Keratinocyte (primary cell): Measurements from ENCODE around the gene PKP2. TPM values are rescaled to one million over a fixed set of nuclear protein-coding genes. Genes with fewer than 3 reads are reported as not detected.

Experiments
- DNase-seq: peaks from one replicate; pipeline ENCODE4 v3.0.0-alpha.2; 2011; ENCODE audit warnings: low read depth, missing footprints, low spot score
- FAIRE-seq: peaks from 2 replicates; lab custom pipeline; 2011; peaks lifted over from hg19 to GRCh38; lab: Jason Lieb, UNC
- H2AFZ ChIP-seq: 2 replicates; pipeline ENCODE4 v1.6.0; 2012; ENCODE audit warnings: low read length, control low read depth, inconsistent platforms; ENCODE audit not compliant: control insufficient read depth
- H3K27ac ChIP-seq: 2 replicates; pipeline ENCODE4 v1.5.1; 2011; ENCODE audit warnings: low read length; ENCODE audit not compliant: control insufficient read depth, insufficient read depth
- H3K27me3 ChIP-seq: 3 replicates; pipeline ENCODE4 v1.6.0; 2011; ENCODE audit warnings: low read length; ENCODE audit not compliant: control insufficient read depth, insufficient read depth; ENCODE audit errors: extremely low read depth
- H3K36me3 ChIP-seq, 2 experiments: 2 replicates in 1 of 2; 3 replicates in 1 of 2; pipeline ENCODE4 v1.5.1; 2011; ENCODE audit warnings: low read length in 2 of 2, mild to moderate bottlenecking in 1 of 2; ENCODE audit not compliant: control insufficient read depth in 2 of 2, insufficient read depth in 2 of 2; ENCODE audit errors: extremely low read depth in 1 of 2
- H3K4me1 ChIP-seq: 3 replicates; pipeline ENCODE4 v1.5.1; 2011; ENCODE audit warnings: low read length; ENCODE audit not compliant: control insufficient read depth, insufficient read depth; ENCODE audit errors: extremely low read depth
- H3K4me2 ChIP-seq: 3 replicates; pipeline ENCODE4 v1.6.0; 2011; ENCODE audit warnings: low read depth, low read length; ENCODE audit not compliant: control insufficient read depth, insufficient read depth; ENCODE audit errors: extremely low read depth
- H3K4me3 ChIP-seq, 3 experiments: fragments of 200-600 bp in 1 of 3; sonication (generic) in 1 of 3; 2 replicates in 2 of 3; 3 replicates in 1 of 3; pipeline ENCODE4 v1.5.1; 2011 to 2016; ENCODE audit warnings: low read length in 3 of 3, mild to moderate bottlenecking in 3 of 3, control low read depth in 2 of 3, inconsistent platforms in 1 of 3, low read depth in 1 of 3, mixed read lengths in 1 of 3, mixed run types in 1 of 3, moderate library complexity in 1 of 3; ENCODE audit not compliant: control insufficient read depth in 2 of 3, insufficient read depth in 2 of 3; ENCODE audit errors: extremely low read depth in 1 of 3
- H3K79me2 ChIP-seq: 2 replicates; pipeline ENCODE4 v1.6.0; 2012; ENCODE audit warnings: low read length; ENCODE audit not compliant: control insufficient read depth, insufficient read depth
- H3K9ac ChIP-seq: 3 replicates; pipeline ENCODE4 v1.6.0; 2011; ENCODE audit warnings: low read length; ENCODE audit not compliant: control insufficient read depth, insufficient read depth; ENCODE audit errors: extremely low read depth
- H3K9me1 ChIP-seq: 3 replicates; pipeline ENCODE4 v1.6.0; 2011; ENCODE audit warnings: low read length; ENCODE audit not compliant: control insufficient read depth, insufficient read depth; ENCODE audit errors: extremely low read depth
- H3K9me3 ChIP-seq: 2 replicates; pipeline ENCODE4 v1.5.1; 2012; ENCODE audit warnings: low read depth, low read length; ENCODE audit not compliant: control insufficient read depth
- H4K20me1 ChIP-seq: 3 replicates; pipeline ENCODE4 v1.6.0; 2011; ENCODE audit warnings: low read length; ENCODE audit not compliant: control insufficient read depth, insufficient read depth; ENCODE audit errors: extremely low read depth
- EZH2 ChIP-seq: IDR thresholded peaks from one replicate; pipeline ENCODE4 v1.6.1; 2012; ENCODE audit warnings: inconsistent platforms, mild to moderate bottlenecking, low read length, moderate library complexity
- dilution Hi-C: fragments of 300-500 bp; cut with MboI; formaldehyde crosslinking; loops from one replicate; pipeline ENCODE4 v1.7.0; 2020; ENCODE audit warnings: low sequenced_read_pairs; ENCODE audit not compliant: extremely low pct_ligation_motif_present
- polyA plus RNA-seq, 5 experiments: library from polyadenylated mRNA; depleted of rRNA in 3 of 5; stranded (reverse) in 3 of 5; stranded (forward) in 1 of 5; unstranded in 1 of 5; fragments of >200 nt; gene quantifications; 1 replicate in 1 of 5; 2 replicates in 3 of 5; 3 replicates in 1 of 5; pipeline versions ENCODE4 v1.2.1 to v1.2.3, GENCODE V29; 2011 to 2012; ENCODE audit warnings: missing spikeins in 2 of 5, low read depth in 1 of 5, low replicate concordance in 1 of 5
- TF ChIP-seq, protein P1 (sequence below), 3 experiments: IDR thresholded peaks in 1 of 3; conservative IDR thresholded peaks in 1 of 3; optimal IDR thresholded peaks in 1 of 3; 2 replicates in 2 of 3; 3 replicates in 1 of 3; pipeline versions ENCODE3 to v1.5.1; 2011; ENCODE audit warnings: low read length in 3 of 3, mild to moderate bottlenecking in 3 of 3, moderate library complexity in 2 of 3, control low read depth in 1 of 3, inconsistent platforms in 1 of 3; ENCODE audit not compliant: insufficient read depth in 2 of 3; ENCODE audit errors: extremely low read depth in 1 of 3

PKP2 gene
- polyA plus RNA-seq, 1 donor (not counting 4 experiments of a cell fraction or from before 2014, with no cell fraction given): 50.4 TPM

DNA sequence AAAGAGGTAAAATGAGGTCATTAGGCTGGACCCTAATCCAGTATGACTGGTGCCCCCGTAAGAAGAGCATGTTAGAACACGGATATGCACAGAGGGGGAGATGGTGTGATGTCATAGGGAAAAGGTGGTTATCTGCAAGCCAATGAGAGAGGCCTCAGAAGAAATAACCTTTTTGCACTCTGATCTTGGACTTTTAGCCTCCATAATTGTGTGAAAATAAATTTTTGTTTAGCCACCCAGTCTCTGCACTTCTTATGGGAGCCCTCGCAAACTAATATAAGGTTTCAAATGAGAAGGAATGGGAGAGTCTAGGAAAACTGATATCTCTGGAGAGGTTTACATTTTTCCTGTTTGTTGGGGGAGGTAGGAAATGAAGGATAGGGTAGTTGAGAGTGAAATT is 43.2 kb upstream of the PKP2 start:
- H3K4me2 ChIP-seq: no peak overlapping the region
- H3K79me2 ChIP-seq: no peaks in the 10 kb centered on the region
- H2AFZ ChIP-seq: no peak overlapping the region
- H3K4me3 ChIP-seq: no peak overlapping the region
- FAIRE-seq (no peak), DNase-seq (no peak)
- no peak for TF ChIP-seq EZH2
- TF ChIP-seq, protein P1, sequence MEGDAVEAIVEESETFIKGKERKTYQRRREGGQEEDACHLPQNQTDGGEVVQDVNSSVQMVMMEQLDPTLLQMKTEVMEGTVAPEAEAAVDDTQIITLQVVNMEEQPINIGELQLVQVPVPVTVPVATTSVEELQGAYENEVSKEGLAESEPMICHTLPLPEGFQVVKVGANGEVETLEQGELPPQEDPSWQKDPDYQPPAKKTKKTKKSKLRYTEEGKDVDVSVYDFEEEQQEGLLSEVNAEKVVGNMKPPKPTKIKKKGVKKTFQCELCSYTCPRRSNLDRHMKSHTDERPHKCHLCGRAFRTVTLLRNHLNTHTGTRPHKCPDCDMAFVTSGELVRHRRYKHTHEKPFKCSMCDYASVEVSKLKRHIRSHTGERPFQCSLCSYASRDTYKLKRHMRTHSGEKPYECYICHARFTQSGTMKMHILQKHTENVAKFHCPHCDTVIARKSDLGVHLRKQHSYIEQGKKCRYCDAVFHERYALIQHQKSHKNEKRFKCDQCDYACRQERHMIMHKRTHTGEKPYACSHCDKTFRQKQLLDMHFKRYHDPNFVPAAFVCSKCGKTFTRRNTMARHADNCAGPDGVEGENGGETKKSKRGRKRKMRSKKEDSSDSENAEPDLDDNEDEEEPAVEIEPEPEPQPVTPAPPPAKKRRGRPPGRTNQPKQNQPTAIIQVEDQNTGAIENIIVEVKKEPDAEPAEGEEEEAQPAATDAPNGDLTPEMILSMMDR (optimal IDR thresholded peaks at IDR 0.05 in 1 of 3, IDR thresholded peaks at IDR 0.05 in 1 of 3, conservative IDR thresholded peaks at IDR 0.05 in 1 of 3; ENCODE audit: extremely low read depth in 1 of 3, insufficient read depth in 2 of 3, low read length in 3 of 3): no peak
- H3K27ac ChIP-seq: no peak overlapping the region
- no peaks in the 10 kb centered on the region for H4K20me1 ChIP-seq
- H3K27me3 ChIP-seq: no peaks in the 10 kb centered on the region
- dilution Hi-C loops: no loop called here
- no peaks in the 10 kb centered on the region for H3K9me3 ChIP-seq
- H3K36me3 ChIP-seq: no peaks in the 10 kb centered on the region
- peaks cover 13% of the 10 kb centered on the region for H3K4me1 ChIP-seq
- no peak overlapping the region for H3K9ac ChIP-seq
- H3K9me1 ChIP-seq: no peaks in the 10 kb centered on the region

DNA sequence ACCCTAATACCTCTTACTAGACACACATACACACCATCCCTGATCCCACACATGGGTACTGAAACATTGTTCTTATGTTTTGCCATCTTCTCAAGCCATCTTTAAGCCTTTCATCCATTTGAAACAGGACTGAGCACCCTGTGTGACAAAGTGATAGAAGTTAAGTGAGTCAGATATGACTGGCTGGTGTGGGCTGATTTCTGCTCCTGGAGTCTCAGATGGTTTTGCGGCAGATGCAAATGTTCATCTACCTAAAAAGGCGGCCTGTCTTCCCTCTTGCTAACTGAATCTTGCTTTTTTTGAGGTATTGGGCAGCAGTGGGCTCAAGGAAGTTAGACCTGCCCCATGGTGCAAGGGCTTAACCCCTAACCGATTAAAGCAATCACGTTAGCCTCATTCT is 30.4 kb upstream of the PKP2 start:
- Histone ChIP-seq H3K79me2 (no peaks in the 10 kb centered on the region), H3K4me2 (no peak overlapping the region), H3K4me3 (no peak overlapping the region), H3K36me3 (no peaks in the 10 kb centered on the region), H2AFZ (no peak overlapping the region), H3K27ac (no peak overlapping the region), H3K9me1 (no peaks in the 10 kb centered on the region), H3K9ac (no peak overlapping the region), H3K27me3 (no peaks in the 10 kb centered on the region), H4K20me1 (no peaks in the 10 kb centered on the region), H3K9me3 (no peaks in the 10 kb centered on the region), H3K4me1 (peaks cover 11% of the 10 kb centered on the region)
- no peak for DNase-seq
- peak; percentile 9 for FAIRE-seq
- TF ChIP-seq EZH2: no peak
- TF ChIP-seq, protein P1 (optimal IDR thresholded peaks at IDR 0.05 in 1 of 3, IDR thresholded peaks at IDR 0.05 in 1 of 3, conservative IDR thresholded peaks at IDR 0.05 in 1 of 3; ENCODE audit: extremely low read depth in 1 of 3, insufficient read depth in 2 of 3, low read length in 3 of 3): no peak
- dilution Hi-C loops: no loop called here
